MM.1S (cell line): ENCODE measurements around the gene DSE.

Experiments used
- CTCF ChIP-seq: fragments of 300-600 bp; sonication (generic); IDR thresholded peaks from 2 replicates; pipeline ENCODE4 v1.5.1; 2016; ENCODE audit warnings: antibody characterized with exemption, low read length, mixed read lengths
- EZH2 ChIP-seq: fragments of 300-600 bp; sonication (generic); optimal IDR thresholded peaks from 2 replicates; pipeline ENCODE3; 2017; ENCODE audit warnings: low read depth, mild to moderate bottlenecking, antibody characterized with exemption, low read length, mixed read lengths

GRCh38 chr6:116375262-116375661 is 4.5 kb downstream of the DSE start:
- TF ChIP-seq CTCF (no peak), EZH2 (no peak)
